H1 (cell line): ENCODE data around the gene ZDHHC16.

ENCODE experiments used
- ATF2 ChIP-seq: IDR thresholded peaks from 2 replicates; pipeline ENCODE4 v1.6.1; 2012; ENCODE audit warnings: low read length, inconsistent platforms
- EZH2 ChIP-seq: fragments of 200-600 bp; sonication (generic); IDR thresholded peaks from 2 replicates; pipeline ENCODE4 v1.7.1; 2012; ENCODE audit warnings: low read depth, mild to moderate bottlenecking, moderate library complexity, low read length, inconsistent platforms; ENCODE audit not compliant: severe bottlenecking
- GABPA ChIP-seq: IDR thresholded peaks from 2 replicates; pipeline ENCODE4 v1.6.1; 2011; ENCODE audit warnings: mild to moderate bottlenecking, low read length, moderate library complexity, borderline replicate concordance; ENCODE audit not compliant: insufficient read depth
- KDM5A ChIP-seq: fragments of 200-600 bp; IDR thresholded peaks from 2 replicates; pipeline ENCODE4 v1.7.1; 2012; ENCODE audit warnings: mild to moderate bottlenecking, low read length, inconsistent platforms, mixed read lengths
- MAFK ChIP-seq: IDR thresholded peaks from 2 replicates; pipeline ENCODE4 v1.6.1; 2012; ENCODE audit warnings: low read depth, mild to moderate bottlenecking, improper control_type of control experiment, low read length
- POLR2A ChIP-seq, 2 experiments: IDR thresholded peaks; 1 replicate in 1 of 2; 2 replicates in 1 of 2; pipeline ENCODE4 v1.6.1; 2011; ENCODE audit warnings: low read depth in 2 of 2, low read length in 2 of 2, mild to moderate bottlenecking in 2 of 2; ENCODE audit errors: control extremely low read depth in 1 of 2
- POLR2AphosphoS5 ChIP-seq: IDR thresholded peaks from 2 replicates; pipeline ENCODE4 v1.6.1; 2011; ENCODE audit warnings: low read depth, low read length
- RAD21 ChIP-seq, 2 experiments: IDR thresholded peaks in 1 of 2; conservative IDR thresholded peaks in 1 of 2; 2 replicates each; pipeline ENCODE4 v1.6.1; 2011; ENCODE audit warnings: low read depth in 2 of 2, low read length in 2 of 2, improper control_type of control experiment in 1 of 2, inconsistent platforms in 1 of 2, mild to moderate bottlenecking in 1 of 2, moderate library complexity in 1 of 2
- SP1 ChIP-seq: IDR thresholded peaks from 2 replicates; pipeline ENCODE4 v1.6.1; 2011; ENCODE audit warnings: low read depth, low read length
- TAF1 ChIP-seq: IDR thresholded peaks from 2 replicates; pipeline ENCODE4 v1.6.1; 2011; ENCODE audit warnings: mild to moderate bottlenecking, low read depth, low read length
- TCF12 ChIP-seq: IDR thresholded peaks from 2 replicates; pipeline ENCODE4 v1.6.1; 2011; ENCODE audit warnings: low read depth, mild to moderate bottlenecking, low read length
- TF ChIP-seq, protein P1 (sequence below), 3 experiments: IDR thresholded peaks; 1 replicate in 2 of 3; 2 replicates in 1 of 3; pipeline versions ENCODE4 v1.5.1 to v1.6.1; 2011; ENCODE audit warnings: low read length in 3 of 3, mild to moderate bottlenecking in 3 of 3, inconsistent platforms in 2 of 3, low read depth in 1 of 3, moderate library complexity in 1 of 3; ENCODE audit not compliant: insufficient read depth in 1 of 3; ENCODE audit errors: control extremely low read depth in 1 of 3
- TF ChIP-seq, protein P2 (sequence below): IDR thresholded peaks from 2 replicates; pipeline ENCODE4 v1.6.1; 2011; ENCODE audit warnings: low read length, improper control_type of control experiment

DNA sequence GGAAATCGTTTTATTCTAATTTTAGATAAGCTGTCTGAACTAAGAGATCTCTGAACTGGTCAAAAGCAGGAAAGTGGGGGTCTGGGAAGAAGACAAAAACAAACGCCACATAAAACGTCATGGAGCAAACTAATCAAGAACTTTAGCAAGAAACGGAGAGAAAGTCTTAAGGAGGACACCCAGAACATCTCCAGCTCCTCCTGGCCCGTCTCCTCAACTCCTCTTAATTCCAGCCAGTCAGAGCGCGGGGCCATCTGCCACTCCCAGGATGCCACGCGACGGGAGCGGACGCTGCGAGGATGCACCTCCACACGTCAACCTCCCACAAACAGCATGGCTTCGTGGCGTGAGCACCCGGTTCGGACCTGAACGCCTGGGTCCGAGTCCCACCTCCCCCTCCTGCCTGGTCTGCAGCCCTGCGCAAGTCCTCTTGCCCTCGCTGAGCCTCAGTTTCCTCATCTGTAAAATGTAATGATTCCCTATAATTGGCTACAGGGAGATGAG lies 51.6 kb downstream of the ZDHHC16 start:
- TF ChIP-seq TAF1, result no peak; the same call in none of the 2 replicates
- TF ChIP-seq, protein P1, sequence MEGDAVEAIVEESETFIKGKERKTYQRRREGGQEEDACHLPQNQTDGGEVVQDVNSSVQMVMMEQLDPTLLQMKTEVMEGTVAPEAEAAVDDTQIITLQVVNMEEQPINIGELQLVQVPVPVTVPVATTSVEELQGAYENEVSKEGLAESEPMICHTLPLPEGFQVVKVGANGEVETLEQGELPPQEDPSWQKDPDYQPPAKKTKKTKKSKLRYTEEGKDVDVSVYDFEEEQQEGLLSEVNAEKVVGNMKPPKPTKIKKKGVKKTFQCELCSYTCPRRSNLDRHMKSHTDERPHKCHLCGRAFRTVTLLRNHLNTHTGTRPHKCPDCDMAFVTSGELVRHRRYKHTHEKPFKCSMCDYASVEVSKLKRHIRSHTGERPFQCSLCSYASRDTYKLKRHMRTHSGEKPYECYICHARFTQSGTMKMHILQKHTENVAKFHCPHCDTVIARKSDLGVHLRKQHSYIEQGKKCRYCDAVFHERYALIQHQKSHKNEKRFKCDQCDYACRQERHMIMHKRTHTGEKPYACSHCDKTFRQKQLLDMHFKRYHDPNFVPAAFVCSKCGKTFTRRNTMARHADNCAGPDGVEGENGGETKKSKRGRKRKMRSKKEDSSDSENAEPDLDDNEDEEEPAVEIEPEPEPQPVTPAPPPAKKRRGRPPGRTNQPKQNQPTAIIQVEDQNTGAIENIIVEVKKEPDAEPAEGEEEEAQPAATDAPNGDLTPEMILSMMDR (IDR thresholded peaks at IDR 0.05; ENCODE audit: control extremely low read depth in 1 of 3, insufficient read depth in 1 of 3, low read depth in 1 of 3, low read length in 3 of 3), result no peak
- peak; percentile 6 to 45; a peak in 2 of 3 replicates for TF ChIP-seq POLR2A (IDR thresholded peaks at IDR 0.05; ENCODE audit: control extremely low read depth in 1 of 2, low read depth in 2 of 2, low read length in 2 of 2)
- TF ChIP-seq SP1, result no peak
- TF ChIP-seq RAD21 (IDR thresholded peaks at IDR 0.05 in 1 of 2, conservative IDR thresholded peaks at IDR 0.05 in 1 of 2; ENCODE audit: low read depth in 2 of 2, low read length in 2 of 2), result no peak
- no peak for TF ChIP-seq TCF12
- TF ChIP-seq, protein P2, sequence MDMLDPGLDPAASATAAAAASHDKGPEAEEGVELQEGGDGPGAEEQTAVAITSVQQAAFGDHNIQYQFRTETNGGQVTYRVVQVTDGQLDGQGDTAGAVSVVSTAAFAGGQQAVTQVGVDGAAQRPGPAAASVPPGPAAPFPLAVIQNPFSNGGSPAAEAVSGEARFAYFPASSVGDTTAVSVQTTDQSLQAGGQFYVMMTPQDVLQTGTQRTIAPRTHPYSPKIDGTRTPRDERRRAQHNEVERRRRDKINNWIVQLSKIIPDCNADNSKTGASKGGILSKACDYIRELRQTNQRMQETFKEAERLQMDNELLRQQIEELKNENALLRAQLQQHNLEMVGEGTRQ, result no peak
- no peak for TF ChIP-seq GABPA
- TF ChIP-seq MAFK, result no peak
- TF ChIP-seq KDM5A, result no peak
- TF ChIP-seq POLR2AphosphoS5, result peak; percentile 75; the same call in 1 of the 2 replicates
- no peak for TF ChIP-seq EZH2
- TF ChIP-seq ATF2, result no peak
